GM18907 (cell line): ENCODE data around the gene TUFT1.
"Not testable (repeated sequence)": the region's sequence is repeated elsewhere in the genome, so short reads cannot be mapped to it uniquely, and the experiment has no call there.

ENCODE experiments used
- ATAC-seq: cut with Tn5 transposase; IDR thresholded peaks from one replicate; pipeline ENCODE4 v1.9.1; 2021; ENCODE audit warnings: mild to moderate bottlenecking, moderate library complexity; ENCODE audit not compliant: unreplicated experiment

TUFT1 gene

DNA sequence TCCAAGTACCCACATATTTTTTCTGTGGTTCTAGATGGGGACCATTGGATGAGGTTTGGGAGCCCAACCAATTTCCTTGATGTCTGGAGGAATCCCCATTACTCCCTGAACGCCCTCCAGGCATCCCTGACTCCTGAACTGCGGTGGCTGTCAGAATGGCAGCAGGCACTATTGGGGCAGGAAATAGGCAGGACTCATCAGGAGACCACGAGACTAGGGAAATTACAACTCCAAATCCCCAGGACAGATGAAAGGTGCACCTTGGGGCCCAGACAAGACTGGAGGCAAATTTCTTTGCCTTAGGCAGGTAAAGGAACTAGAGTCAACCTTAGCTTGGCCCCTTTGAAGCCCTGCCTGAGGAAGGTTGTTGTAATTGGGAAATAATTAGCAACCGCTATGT is 27.8 kb upstream of the TUFT1 start:
- no peak for ATAC-seq

DNA sequence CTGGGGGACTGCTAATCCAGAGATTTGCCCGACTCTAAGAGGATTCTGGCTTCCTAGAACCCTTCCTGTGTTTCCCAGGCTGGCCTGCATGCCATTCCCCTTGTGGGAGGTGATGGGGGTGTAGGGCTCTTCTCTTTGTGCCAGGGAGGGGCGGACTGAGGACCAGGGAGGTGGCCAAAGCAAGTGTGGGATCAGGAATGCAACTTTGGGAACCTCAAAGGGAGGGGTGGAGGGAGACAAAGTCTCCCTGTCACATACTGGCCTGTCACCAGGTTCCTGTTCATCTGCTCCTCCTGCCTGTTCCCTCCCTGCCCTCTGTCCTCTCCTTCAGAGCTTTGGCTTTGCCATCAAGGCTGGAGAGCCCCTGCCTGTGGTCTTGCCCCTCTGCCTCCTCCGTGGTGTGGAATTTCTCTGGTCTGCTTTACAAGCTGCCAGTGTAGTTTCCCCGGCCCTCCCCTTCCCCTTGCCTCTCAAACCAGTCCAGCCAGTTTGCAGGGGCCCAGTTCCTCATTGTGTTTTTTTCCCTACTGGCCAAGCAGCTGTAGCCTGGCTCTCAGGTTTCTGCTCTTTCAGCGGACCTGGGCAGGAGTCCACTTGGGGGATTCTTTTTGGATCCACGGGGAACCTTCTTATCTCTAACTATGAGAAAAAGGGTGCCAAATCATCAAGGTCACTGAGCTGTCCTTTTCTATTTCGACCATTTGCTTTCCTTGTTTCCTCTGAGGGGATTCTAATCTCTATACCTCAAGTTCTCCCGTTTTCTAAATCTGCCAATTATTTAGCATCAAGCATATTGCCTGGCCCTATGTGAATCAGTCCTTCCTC is 27.1 kb upstream of the TUFT1 start:
- no peak for ATAC-seq

DNA sequence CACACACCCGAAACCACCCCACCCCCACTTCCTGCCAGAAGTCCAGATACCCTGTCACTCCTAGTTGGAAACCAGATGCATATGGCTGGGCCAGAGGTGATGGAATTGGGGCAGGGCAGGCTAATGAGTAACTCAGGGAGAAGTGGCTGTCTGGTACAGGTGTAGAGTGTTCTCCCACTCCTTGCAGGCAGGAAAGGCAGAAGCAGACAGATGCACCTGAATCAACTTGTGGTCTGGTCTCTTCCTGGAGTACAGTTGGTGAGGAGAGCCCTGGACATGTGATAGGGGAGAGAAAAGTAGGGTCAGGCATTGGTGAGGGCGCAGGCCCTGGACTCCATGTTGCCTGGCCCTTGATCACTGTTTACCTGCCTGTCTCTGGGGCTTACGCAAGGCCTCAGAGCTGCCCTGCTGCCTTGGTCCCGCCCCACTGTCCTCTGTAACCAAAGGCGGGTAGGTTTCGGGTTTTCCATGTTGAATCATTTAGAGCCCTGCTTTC is 26.4 kb upstream of the TUFT1 start:
- no peak for ATAC-seq

DNA sequence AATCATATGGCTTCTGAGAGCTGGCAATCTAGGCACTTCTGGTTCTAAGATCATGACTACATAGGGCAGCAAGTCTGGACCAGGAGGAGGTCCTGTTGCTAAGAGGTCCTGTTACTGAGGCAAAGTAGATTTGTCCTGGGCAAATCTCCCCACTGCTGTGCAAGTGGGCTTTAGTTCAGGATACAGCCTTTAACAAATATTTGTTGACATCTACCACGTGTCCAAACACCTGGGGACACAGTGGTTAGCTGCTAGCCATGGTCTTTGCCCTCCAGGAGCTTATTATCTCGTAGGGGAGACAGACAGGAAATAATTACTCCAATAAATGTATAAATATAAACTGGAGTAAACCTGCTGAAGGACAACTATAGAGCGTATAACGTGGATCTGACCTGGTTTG is 25.7 kb upstream of the TUFT1 start:
- no peak for ATAC-seq

DNA sequence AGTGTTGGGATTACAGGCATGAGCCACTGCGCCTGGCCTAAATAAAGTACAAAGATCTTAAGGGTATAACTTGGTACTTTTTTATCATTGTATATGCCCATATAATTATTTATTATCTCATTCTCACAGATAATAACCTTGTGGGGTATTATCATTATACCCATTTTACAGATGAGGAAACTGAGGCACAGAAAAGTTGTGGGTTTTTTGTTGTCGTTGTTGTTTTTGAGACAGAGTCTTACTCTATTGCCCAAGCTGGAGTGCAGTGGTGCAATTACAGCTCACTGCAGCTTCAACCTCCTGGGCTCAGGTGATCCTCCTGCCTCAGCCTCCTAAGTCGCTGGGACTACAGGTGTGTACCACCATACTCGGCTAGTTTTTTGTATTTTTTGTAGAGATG is 24.8 kb upstream of the TUFT1 start:
- ATAC-seq, result no peak

DNA sequence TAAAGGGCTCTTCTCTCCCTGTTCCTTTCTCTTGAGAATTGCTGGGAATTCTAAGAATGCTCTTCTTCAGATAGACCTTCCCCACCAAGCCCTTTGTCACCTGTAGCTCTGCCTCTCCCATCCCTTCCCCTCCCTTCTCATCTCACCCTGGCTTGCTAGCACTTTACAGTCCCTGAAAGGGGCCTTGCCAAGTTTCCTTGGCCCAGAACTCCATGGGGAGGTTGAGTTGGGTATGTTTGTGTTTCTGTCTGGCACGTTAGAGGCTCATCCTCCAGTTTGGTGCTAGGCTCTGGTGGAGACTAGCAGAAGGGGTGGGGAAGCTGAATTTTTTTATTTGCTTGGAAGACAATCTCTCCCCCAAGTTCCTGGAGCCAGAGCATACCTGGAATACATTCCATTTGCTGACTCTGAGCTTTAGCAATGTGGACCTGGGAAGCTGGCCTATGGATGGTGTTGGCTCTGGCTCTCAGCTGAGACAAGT is 24.0 kb upstream of the TUFT1 start:
- no peak for ATAC-seq

DNA sequence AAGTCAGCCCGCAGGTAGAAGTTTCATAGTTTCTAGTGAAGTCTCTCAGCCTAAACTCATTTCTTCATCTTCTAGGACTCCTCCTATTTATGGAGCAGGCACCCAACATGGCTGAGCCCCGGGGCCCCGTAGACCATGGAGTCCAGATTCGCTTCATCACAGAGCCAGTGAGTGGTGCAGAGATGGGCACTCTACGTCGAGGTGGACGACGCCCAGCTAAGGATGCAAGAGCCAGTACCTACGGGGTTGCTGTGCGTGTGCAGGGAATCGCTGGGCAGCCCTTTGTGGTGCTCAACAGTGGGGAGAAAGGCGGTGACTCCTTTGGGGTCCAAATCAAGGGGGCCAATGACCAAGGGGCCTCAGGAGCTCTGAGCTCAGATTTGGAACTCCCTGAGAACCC is 21.7 kb upstream of the TUFT1 start:
- ATAC-seq, result no peak

DNA sequence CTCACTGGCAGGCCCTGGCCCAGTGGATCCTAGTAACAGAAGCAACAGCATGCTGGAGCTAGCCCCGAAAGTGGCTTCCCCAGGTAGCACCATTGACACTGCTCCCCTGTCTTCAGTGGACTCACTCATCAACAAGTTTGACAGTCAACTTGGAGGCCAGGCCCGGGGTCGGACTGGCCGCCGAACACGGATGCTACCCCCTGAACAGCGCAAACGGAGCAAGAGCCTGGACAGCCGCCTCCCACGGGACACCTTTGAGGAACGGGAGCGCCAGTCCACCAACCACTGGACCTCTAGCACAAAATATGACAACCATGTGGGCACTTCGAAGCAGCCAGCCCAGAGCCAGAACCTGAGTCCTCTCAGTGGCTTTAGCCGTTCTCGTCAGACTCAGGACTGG is 21.2 kb upstream of the TUFT1 start:
- no peak for ATAC-seq

DNA sequence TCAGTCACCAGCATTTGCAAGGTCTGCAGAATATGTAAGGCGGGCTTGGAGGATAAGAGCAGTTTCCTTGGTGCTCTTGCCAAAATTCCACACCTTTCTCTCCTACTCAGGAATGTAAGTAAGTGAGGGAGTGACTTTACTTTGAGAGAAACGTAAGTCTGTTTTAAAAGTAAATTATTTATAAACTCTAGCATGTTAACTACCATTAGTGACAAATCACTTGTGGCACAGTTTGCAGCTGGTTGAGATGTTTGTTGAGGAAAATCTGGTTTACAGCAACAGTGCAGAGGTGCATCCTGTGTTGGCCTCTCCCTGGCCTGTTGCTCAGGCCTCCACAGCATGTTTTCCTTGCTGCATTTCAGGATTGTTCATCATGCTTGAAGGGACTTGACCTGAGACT is 20.4 kb upstream of the TUFT1 start:
- ATAC-seq, result no peak

DNA sequence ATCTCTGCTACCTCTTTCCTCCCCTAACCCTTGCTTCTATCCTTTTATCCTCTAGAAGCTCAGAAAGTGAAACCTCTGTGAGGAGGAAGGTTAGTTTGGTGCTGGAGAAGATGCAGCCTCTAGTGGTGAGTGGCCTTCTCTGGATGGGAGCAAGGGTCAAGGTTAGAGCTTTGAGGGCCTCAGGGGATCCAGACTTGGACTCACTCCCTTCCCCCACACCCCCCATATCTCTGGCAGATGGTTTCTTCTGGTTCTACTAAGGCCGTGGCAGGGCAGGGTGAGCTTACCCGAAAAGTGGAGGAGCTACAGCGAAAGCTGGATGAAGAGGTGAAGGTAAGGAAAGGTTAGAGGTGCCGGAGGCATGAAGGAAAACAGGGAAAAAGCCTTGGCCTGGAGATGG is 19.8 kb upstream of the TUFT1 start:
- ATAC-seq, result no peak

DNA sequence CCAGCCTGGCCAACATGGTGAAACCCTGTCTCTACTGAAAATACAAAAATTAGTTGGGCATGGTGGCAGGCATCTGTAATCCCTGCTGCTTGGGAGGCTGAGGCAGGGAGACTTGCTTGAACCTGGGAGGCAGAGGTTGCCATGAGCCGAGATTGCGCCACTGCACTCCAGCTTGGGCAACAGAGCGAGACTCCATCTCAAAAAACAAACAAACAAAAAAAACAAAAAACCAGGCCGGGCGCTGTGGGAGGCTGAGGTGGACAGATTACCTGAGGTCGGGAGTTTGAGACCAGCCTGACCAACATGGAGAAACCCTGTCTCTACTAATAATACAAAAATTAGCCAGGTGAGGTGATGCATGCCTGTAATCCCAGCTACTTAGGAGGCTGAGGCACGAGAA is 17.7 kb upstream of the TUFT1 start:
- not testable (repeated sequence) for ATAC-seq

DNA sequence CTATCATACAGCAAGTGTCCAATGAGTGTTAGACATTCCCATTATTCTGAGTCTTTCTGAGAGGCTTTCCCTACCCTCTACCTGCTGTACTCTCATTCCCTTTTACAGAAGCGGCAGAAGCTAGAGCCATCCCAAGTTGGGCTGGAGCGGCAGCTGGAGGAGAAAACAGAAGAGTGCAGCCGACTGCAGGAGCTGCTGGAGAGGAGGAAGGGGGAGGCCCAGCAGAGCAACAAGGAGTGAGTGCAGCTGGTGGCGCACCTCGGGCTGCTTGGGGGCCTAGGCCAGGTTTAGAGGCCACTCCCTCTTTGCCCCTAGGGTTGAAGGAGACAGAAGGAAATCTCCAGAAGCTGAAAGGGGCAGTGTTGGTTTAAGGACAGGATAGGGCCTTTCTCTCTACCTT is 16.8 kb upstream of the TUFT1 start:
- no peak for ATAC-seq

DNA sequence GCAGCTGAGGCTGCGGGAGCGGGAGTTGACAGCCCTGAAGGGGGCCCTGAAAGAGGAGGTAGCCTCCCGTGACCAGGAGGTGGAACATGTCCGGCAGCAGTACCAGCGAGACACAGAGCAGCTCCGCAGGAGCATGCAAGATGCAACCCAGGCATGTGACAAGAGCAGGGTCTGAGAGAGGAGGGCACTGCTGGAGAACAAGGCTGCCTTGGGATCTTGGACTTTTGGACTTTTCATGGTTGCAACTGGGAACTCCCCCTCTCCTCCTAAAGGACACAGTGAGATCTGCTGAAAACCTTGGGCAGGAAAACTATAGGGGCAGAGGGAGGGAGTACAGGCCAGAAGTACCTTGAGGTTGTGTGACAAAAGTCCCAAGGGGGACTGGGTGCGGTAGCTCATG is 15.4 kb upstream of the TUFT1 start:
- ATAC-seq, result no peak

DNA sequence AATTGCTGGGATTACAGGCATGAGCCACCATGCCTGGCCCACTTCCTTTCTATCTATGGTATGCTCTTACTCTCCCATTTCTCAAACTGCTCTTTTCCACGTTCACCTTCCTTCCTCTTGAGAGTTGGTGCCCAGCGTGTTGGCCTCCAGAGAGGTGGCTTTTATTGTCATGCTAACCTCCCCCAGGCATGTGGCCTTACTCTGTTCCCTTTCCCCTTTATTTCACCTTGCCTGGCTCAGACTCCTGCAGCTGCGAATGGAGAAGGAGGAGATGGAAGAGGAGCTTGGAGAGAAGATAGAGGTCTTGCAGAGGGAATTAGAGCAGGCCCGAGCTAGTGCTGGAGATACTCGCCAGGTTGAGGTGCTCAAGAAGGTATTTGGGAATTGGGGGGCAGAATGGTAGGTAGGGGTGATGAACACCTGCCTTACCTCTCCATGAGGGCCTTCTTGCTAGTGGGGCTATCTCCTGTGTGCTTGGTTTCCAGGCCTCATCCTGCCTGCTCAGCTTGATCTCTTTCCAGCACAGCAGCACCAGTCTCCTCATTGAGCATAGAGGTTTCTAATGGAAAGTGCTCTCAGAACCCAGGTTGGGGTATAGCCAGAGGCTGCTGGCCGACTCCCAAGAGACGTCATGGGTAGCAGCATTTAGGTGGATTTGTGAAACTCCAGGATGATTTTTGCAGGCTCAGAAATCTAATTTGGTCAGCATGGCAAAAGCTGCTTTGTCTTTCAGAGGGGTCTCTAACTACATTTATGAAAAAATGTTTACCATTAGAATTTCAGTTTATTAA is 13.2 kb upstream of the TUFT1 start:
- ATAC-seq, result no peak

DNA sequence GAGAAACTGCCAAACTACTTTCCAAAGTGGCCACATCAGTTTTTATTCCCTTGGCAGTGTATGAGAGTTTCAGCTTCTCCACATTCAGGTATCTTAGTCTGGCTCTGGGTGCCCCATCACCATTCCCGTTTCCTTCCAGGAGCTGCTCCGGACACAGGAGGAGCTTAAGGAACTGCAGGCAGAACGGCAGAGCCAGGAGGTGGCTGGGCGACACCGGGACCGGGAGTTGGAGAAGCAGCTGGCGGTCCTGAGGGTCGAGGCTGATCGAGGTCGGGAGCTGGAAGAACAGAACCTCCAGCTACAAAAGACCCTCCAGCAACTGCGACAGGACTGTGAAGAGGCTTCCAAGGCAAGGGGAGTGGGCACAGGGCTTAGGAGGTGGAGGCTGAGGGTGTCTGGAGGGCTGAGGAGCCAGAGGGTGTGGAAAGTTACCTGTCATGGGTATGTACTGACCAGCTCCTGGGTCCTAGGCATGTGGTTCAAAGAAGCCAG is 10.9 kb upstream of the TUFT1 start:
- no peak for ATAC-seq

DNA sequence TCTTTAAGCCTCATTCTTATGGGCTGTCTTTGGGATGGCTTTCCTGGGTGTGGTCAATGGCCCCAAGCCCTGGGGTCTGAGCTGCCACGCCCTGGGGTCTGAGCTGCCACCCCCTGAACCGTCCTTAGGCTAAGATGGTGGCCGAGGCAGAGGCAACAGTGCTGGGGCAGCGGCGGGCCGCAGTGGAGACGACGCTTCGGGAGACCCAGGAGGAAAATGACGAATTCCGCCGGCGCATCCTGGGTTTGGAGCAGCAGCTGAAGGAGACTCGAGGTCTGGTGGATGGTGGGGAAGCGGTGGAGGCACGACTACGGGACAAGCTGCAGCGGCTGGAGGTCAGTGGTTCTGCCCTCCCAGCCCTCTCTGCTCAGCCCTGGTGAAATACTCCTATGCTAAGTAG is 10.3 kb upstream of the TUFT1 start:
- ATAC-seq, result no peak

DNA sequence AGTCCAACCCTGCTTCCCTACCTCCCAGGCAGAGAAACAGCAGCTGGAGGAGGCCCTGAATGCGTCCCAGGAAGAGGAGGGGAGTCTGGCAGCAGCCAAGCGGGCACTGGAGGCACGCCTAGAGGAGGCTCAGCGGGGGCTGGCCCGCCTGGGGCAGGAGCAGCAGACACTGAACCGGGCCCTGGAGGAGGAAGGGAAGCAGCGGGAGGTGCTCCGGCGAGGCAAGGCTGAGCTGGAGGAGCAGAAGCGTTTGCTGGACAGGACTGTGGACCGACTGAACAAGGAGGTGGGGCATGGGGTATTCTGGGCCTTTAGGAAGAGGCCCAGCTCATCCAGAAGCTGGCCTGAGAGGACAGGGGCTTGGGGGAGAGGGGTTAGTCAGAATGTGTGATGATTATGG is 9.6 kb upstream of the TUFT1 start:
- no peak for ATAC-seq

DNA sequence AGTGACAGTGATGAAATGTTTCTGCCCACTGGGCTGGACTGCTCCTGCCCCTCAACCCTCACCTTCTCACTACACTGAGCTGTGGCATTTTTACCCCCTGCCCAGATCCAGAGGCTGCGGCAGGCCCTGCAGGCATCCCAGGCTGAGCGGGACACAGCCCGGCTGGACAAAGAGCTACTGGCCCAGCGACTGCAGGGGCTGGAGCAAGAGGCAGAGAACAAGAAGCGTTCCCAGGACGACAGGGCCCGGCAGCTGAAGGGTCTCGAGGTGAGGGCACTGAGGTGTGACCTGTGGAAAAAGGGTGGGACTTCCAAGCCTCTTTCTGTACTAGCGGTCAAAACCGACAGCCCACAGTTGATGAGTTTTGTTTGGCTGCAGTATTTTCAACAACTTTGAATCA is 6.2 kb upstream of the TUFT1 start:
- no peak for ATAC-seq

DNA sequence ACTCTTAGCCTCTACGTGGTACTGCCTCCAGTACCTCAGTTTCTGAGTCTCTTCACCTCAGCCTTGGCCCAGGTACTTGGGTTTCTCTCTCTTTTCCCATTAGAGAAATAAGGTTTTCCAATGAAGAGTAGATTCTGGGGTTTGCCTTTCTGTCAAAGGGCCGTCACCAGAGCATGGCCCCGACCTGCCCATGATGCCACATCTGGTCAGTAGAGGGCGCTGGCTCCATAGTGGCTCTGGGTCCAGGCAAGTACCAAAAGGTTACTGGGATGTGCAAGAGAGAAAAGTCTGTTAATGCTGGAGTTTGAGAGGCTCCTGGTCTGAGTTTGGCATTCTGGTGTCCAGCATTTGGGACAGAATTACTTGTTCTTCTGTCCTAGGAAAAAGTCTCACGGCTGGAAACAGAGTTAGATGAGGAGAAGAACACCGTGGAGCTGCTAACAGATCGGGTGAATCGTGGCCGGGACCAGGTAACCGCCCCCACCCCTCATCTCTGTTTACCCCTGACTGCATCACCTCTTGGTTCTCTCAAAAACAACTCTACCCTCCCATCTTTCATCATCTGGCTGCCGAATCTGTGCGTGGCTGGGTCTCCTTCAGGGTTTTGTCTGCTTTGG is 5.3 kb upstream of the TUFT1 start:
- ATAC-seq, result no peak

DNA sequence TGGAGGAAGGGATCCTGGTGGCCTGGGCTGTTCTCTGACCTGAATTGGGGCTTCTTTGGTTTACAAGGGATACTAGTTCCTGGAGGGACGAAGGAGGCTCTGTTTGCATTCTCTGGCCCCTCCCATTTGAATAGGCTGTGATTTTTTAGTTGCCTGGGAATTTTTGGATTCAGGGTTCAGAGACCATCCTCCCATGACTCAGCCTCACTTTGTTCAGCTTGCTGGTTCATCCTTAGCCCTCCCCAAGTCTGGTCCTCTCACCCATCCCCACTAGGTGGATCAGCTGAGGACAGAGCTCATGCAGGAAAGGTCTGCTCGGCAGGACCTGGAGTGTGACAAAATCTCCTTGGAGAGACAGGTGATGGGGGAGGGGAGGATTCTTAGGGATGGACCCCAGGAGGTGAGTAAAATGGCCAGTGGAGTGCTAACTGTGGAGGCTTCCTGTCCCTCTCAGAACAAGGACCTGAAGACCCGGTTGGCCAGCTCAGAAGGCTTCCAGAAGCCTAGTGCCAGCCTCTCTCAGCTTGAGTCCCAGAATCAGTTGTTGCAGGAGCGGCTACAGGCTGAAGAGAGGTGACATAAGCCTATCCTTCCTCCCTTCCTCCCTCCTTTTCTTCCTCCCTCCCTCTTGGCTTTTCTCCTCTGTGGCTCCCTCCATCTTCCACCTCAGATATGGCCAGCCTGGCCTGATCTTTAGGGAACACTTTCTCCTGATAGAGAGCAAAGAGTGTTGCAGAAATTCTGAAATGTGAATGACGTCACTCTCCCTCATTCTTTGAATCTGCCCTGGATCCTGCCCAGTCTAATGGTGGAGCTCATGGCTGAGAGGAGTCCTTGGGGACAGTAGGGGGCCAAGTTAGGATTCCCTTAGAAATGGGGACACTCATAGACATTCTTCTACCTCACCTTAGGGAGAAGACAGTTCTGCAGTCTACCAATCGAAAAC is 4.5 kb upstream of the TUFT1 start:
- no peak for ATAC-seq
